Loucy (cell line): ENCODE data around the gene HOXC13.

Source experiments
- H2AFZ ChIP-seq: fragments of 200-600 bp; sonication (generic); 2 replicates; pipeline ENCODE4 v1.6.0; 2016; ENCODE audit warnings: antibody characterized with exemption, mild to moderate bottlenecking, low read length, moderate library complexity
- H3F3A ChIP-seq: fragments of 200-600 bp; 2 replicates; pipeline ENCODE4 v1.6.0; 2016; ENCODE audit warnings: antibody characterized with exemption, low read depth, mild to moderate bottlenecking
- H3K27me3 ChIP-seq: fragments of 200-600 bp; sonication (generic); 2 replicates; pipeline ENCODE4 v1.6.1; 2014; ENCODE audit warnings: low read length, mild to moderate bottlenecking; ENCODE audit not compliant: insufficient read depth, poor library complexity, severe bottlenecking
- H3K36me3 ChIP-seq: fragments of 200-600 bp; sonication (generic); 2 replicates; pipeline ENCODE4 v1.6.1; 2016; ENCODE audit warnings: low read length; ENCODE audit not compliant: insufficient read depth
- H3K4me1 ChIP-seq: fragments of 200-600 bp; sonication (generic); 2 replicates; pipeline ENCODE4 v1.5.1; 2014; ENCODE audit warnings: low read length, mild to moderate bottlenecking; ENCODE audit not compliant: insufficient read depth, poor library complexity, severe bottlenecking
- H3K4me2 ChIP-seq: fragments of 200-600 bp; sonication (generic); 2 replicates; pipeline ENCODE4 v1.6.0; 2014; ENCODE audit warnings: antibody characterized with exemption, low read length, low read depth, mild to moderate bottlenecking; ENCODE audit not compliant: poor library complexity, severe bottlenecking
- H3K4me3 ChIP-seq: fragments of 200-600 bp; sonication (generic); 2 replicates; pipeline ENCODE4 v1.5.1; 2014; ENCODE audit warnings: low read length, mild to moderate bottlenecking, mixed read lengths; ENCODE audit not compliant: poor library complexity, severe bottlenecking
- H3K79me2 ChIP-seq: fragments of 200-600 bp; sonication (generic); 2 replicates; pipeline ENCODE4 v1.6.1; 2014; ENCODE audit warnings: low read length; ENCODE audit not compliant: insufficient read depth
- H3K9ac ChIP-seq: fragments of 200-600 bp; sonication (generic); 2 replicates; pipeline ENCODE4 v1.6.0; 2014; ENCODE audit warnings: mild to moderate bottlenecking, low read depth, low read length, moderate library complexity; ENCODE audit not compliant: poor library complexity, severe bottlenecking
- H3K9me2 ChIP-seq: fragments of 200-600 bp; sonication (generic); replicated peaks from 2 replicates; pipeline ENCODE4 v1.6.1; 2016; ENCODE audit warnings: low read depth, low read length, mixed read lengths
- H3K9me3 ChIP-seq: fragments of 200-600 bp; sonication (generic); 2 replicates; pipeline ENCODE4 v1.6.1; 2014; ENCODE audit warnings: mild to moderate bottlenecking, antibody characterized with exemption, low read length, low read depth; ENCODE audit not compliant: insufficient read depth
- H4K20me1 ChIP-seq: fragments of 200-600 bp; sonication (generic); 2 replicates; pipeline ENCODE4 v1.6.0; 2014; ENCODE audit warnings: antibody characterized with exemption, low read length, mild to moderate bottlenecking; ENCODE audit not compliant: insufficient read depth, poor library complexity, severe bottlenecking
- CTCF ChIP-seq: fragments of 200-600 bp; sonication (generic); conservative IDR thresholded peaks from 2 replicates; pipeline ENCODE4 v1.5.1; 2014; ENCODE audit warnings: mild to moderate bottlenecking, antibody characterized with exemption, low read length
- EZH2phosphoT487 ChIP-seq: fragments of 200-600 bp; IDR thresholded peaks from 2 replicates; pipeline ENCODE4 v1.6.1; 2018; ENCODE audit warnings: antibody characterized with exemption, mild to moderate bottlenecking, moderate library complexity, borderline replicate concordance

Gene HOXC13

GRCh38 chr12:53924521-53925405 is 13.9 kb upstream of the HOXC13 start:
- Histone ChIP-seq H3K4me2 (no peak overlapping the region), H2AFZ (no peak overlapping the region), H3K9me2 (no peaks in the 10 kb centered on the region), H3K9me3 (no peaks in the 10 kb centered on the region), H3K4me3 (no peak overlapping the region), H3K4me1 (no peaks in the 10 kb centered on the region), H3K27me3 (no peaks in the 10 kb centered on the region), H3K36me3 (no peaks in the 10 kb centered on the region), H3K9ac (no peak overlapping the region), H3K79me2 (no peaks in the 10 kb centered on the region), H4K20me1 (no peaks in the 10 kb centered on the region), H3F3A (no peaks in the 10 kb centered on the region)
- no peak for TF ChIP-seq CTCF
- TF ChIP-seq EZH2phosphoT487 = no peak

- no peaks in the 10 kb centered on the region for H3K36me3 ChIP-seq
- no peak overlapping the region for H2AFZ ChIP-seq
- H3K27me3 ChIP-seq = peaks cover 8% of the 10 kb centered on the region
- no peak overlapping the region for H3K4me3 ChIP-seq
- H3K9ac ChIP-seq = no peak overlapping the region
- H3K4me1 ChIP-seq = no peaks in the 10 kb centered on the region
- H3K9me3 ChIP-seq = no peaks in the 10 kb centered on the region
- H3K4me2 ChIP-seq = no peak overlapping the region
- H3F3A ChIP-seq = no peaks in the 10 kb centered on the region
- no peaks in the 10 kb centered on the region for H3K9me2 ChIP-seq
- no peaks in the 10 kb centered on the region for H3K79me2 ChIP-seq
- TF ChIP-seq EZH2phosphoT487 = no peak
- no peak for TF ChIP-seq CTCF
- H4K20me1 ChIP-seq = no peaks in the 10 kb centered on the region
These were observed 11.2 kb upstream of the HOXC13 start for GRCh38 chr12:53927220-53928029.

GRCh38 chr12:53928054-53928835 is 10.4 kb upstream of the HOXC13 start:
- Histone ChIP-seq H4K20me1 (no peaks in the 10 kb centered on the region), H3K9ac (no peak overlapping the region), H3K27me3 (peaks cover 8% of the 10 kb centered on the region), H3K79me2 (no peaks in the 10 kb centered on the region), H3K4me2 (no peak overlapping the region), H3K4me1 (no peaks in the 10 kb centered on the region), H2AFZ (no peak overlapping the region), H3K4me3 (no peak overlapping the region), H3F3A (no peaks in the 10 kb centered on the region), H3K9me2 (no peaks in the 10 kb centered on the region), H3K9me3 (no peaks in the 10 kb centered on the region), H3K36me3 (no peaks in the 10 kb centered on the region)
- TF ChIP-seq EZH2phosphoT487 (no peak), CTCF (no peak)
